HAP-1 (cell line): Measurements from ENCODE around the gene CCPG1.
"Not testable (repeated sequence)": the region's sequence is repeated elsewhere in the genome, so short reads cannot be mapped to it uniquely, and the experiment has no call there.

Experiments used
- DNase-seq, 2 experiments: peaks; one replicate each; pipeline ENCODE4 v3.0.0-alpha.2; 2016 to 2020; ENCODE audit warnings: low spot score in 2 of 2
- H3K27me3 ChIP-seq: fragments of 250-450 bp; sonication (Bioruptor Pico); 2 replicates; pipeline ENCODE4 v1.5.1; 2020; ENCODE audit warnings: low read depth, mild to moderate bottlenecking, moderate library complexity
- H3K36me3 ChIP-seq: fragments of 250-450 bp; sonication (Bioruptor Pico); replicated peaks from 2 replicates; pipeline ENCODE4 v1.5.1; 2020; ENCODE audit warnings: mild to moderate bottlenecking
- H3K4me1 ChIP-seq: fragments of 250-450 bp; sonication (Bioruptor Pico); 2 replicates; pipeline ENCODE4 v1.5.1; 2020; ENCODE audit warnings: mild to moderate bottlenecking
- H3K4me3 ChIP-seq: fragments of 250-450 bp; sonication (Bioruptor Pico); 2 replicates; pipeline ENCODE4 v1.5.1; 2020; ENCODE audit warnings: mild to moderate bottlenecking, moderate library complexity
- H3K9me3 ChIP-seq: fragments of 250-450 bp; sonication (Bioruptor Pico); 2 replicates; pipeline ENCODE4 v1.5.1; 2020; ENCODE audit warnings: mild to moderate bottlenecking, moderate library complexity
- in situ Hi-C: fragments of 300-500 bp; cut with MboI; formaldehyde crosslinking; loops from 3 replicates; pipeline ENCODE4 v1.14.3; 2020; ENCODE audit warnings: low sequenced_read_pairs, inconsistent platforms, mixed read lengths

Gene CCPG1, protein sequence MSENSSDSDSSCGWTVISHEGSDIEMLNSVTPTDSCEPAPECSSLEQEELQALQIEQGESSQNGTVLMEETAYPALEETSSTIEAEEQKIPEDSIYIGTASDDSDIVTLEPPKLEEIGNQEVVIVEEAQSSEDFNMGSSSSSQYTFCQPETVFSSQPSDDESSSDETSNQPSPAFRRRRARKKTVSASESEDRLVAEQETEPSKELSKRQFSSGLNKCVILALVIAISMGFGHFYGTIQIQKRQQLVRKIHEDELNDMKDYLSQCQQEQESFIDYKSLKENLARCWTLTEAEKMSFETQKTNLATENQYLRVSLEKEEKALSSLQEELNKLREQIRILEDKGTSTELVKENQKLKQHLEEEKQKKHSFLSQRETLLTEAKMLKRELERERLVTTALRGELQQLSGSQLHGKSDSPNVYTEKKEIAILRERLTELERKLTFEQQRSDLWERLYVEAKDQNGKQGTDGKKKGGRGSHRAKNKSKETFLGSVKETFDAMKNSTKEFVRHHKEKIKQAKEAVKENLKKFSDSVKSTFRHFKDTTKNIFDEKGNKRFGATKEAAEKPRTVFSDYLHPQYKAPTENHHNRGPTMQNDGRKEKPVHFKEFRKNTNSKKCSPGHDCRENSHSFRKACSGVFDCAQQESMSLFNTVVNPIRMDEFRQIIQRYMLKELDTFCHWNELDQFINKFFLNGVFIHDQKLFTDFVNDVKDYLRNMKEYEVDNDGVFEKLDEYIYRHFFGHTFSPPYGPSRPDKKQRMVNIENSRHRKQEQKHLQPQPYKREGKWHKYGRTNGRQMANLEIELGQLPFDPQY

DNA sequence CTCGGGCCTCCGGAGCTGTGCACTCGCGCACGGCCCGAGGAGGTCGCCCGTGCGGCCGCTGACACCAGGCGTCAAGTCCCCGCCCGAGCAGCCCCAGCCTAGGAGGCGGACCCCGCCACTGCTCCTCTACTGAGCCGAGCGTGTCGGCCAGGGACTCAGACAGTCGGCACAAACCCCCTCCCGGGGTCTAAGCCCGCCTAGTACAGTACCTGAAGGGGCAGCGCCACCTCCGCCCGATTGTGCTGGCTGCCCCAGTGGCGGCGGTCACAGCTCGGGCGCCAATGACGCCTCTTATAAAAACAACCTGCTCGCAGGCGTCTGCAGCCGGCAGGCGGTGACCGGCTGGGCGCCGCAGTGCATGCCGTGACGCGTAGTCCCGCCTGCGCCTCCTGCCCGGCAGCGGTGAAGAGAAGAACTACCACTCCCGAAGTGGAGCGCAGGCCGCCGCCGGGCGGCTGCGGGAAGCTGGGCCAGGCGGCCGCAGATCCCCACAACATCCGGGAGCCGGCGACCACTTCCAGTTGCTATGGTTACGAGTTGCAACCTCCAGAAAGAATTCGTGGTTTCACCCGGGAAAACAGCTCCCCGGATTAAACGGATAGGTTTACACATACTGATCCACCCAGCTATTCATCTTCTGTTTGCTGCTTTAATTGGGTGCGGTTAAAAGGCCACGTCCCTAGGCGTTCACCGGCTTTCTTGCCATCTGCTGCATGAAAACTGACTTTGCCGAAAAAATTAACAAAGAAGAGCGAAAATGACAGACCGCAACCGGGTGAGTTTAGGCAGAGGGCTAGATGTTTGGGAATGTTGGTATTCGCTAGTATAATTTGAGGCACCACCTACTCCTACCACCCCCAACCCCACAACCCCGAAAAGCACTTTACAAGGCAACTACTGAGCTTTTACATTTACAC, at the start of gene CCPG1, which contains the start of gene PIERCE2:
TSS of gene CCPG1 (minus strand) at position 348 of the 917 bp plus-strand sequence. CDS start 18,935 bp downstream, outside the sequence.
TSS of gene PIERCE2 (plus strand) at position 484 of the 917 bp plus-strand sequence. CDS start at position 758, 274 bp downstream.
- no peaks in the 10 kb centered on the region for H3K27me3 ChIP-seq
- peaks cover 12% of the 10 kb centered on the region for H3K4me1 ChIP-seq
- peak within 1 kb of the TSS; percentile 81 for H3K4me3 ChIP-seq
- in situ Hi-C loops = no loop called here
- DNase-seq = peak; percentile 94 to 99
- H3K36me3 ChIP-seq = no peaks in the 10 kb centered on the region
- H3K9me3 ChIP-seq = no peaks in the 10 kb centered on the region

DNA sequence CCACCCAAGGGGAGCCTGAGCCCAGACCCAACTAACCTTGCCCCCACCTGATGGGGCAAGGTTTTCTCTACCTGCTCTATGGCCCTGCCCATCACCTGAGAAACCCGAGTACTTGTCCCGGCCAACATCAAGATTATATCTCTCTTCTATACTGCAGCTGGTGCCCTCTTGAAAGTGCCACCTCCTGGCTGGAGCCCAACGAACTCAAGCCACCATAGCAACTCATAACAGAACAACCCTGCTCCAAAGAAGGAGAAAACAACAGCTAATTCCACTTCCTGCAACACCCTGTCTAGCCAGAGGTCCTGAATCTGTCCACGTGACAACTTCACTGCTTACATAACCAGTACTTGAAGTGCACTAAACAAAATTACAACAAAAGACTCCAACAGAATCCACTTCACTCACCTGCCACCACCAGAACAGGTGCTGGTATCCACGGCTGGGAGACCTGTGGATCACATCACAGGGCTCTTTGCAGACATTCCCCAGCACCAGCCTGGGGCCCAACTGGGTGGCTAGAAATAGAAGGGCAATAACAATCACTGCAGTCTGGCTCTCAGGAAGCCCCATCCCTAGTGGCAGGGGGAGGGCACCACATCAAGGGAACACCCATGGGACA, 49.4 kb upstream of the CCPG1 start:
- no peak for DNase-seq
- in situ Hi-C loops = no loop called here
- Histone ChIP-seq H3K36me3 (no peaks in the 10 kb centered on the region), H3K4me1 (no peaks in the 10 kb centered on the region), H3K9me3 (0 out of 2 replicates have a peak, but pooled peaks cover 4% of the 10 kb centered on the region), H3K4me3 (no peak overlapping the region), H3K27me3 (no peaks in the 10 kb centered on the region)

DNA sequence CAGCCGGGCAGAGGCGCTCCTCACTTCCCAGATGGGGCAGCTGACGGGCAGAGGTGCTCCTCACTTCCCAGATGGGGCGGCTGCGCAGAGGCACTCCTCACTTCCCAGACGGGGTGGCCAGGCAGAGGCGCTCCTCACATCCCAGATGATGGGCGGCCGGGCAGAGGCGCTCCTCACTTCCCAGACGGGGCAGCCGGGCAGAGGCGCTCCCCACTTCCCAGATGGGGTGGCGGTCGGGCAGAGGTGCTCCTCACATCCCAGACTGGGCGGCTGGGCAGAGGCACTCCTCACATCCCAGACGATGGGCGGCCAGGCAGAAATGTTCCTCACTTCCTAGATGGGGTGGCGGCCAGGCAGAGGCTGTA, 38.9 kb upstream of the CCPG1 start:
- H3K27me3 ChIP-seq, H3K4me3 ChIP-seq, H3K9me3 ChIP-seq, H3K36me3 ChIP-seq, H3K4me1 ChIP-seq, in situ Hi-C loops, DNase-seq: not testable (repeated sequence)

DNA sequence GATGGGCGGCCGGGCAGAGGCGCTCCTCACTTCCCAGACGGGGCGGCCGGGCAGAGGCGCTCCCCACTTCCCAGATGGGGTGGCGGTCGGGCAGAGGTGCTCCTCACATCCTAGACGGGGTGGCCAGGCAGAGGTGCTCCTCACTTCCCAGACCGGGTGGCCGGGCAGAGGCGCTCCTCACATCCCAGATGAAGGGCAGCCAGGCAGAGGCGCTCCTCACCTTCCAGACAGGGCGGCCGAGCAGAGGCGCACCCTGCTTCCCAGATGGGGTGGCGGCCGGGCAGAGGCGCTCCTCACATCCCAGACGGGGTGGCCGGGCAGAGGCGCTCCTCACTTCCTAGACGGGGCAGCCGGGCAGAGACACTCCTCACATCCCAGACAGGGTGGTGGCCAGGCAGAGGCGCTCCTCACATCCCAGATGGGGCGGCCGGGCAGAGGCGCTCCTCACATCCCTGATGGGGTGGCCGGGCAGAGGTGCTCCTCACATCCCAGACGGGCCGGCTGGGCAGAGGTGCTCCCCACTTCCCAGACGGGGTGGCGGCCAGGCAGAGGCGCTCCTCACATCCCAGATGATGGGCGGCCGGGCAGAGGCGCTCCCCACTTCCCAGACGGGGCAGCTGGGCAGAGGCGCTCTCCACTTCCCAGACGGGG, 38.3 kb upstream of the CCPG1 start:
- H3K4me1 ChIP-seq, H3K36me3 ChIP-seq, H3K27me3 ChIP-seq, in situ Hi-C loops, DNase-seq, H3K9me3 ChIP-seq, H3K4me3 ChIP-seq: not testable (repeated sequence)

DNA sequence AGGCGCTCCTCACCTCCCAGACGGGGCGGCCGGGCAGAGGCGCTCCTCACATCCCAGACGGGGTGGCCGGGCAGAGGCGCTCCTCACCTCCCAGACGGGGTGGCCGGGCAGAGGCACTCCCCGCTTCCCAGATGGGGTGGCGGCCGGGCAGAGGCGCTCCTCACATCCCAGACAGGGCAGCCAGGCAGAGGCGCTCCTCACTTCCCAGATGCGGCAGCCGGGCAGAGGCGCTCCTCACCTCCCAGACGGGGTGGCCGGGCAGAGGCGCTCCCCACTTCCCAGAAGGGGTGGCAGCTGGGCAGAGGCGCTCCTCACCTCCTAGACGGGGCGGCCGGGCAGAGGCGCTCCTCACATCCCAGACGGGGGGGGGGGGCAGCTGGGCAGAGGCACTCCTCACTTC, 37.8 kb upstream of the CCPG1 start:
- DNase-seq, H3K36me3 ChIP-seq, in situ Hi-C loops, H3K27me3 ChIP-seq, H3K4me3 ChIP-seq, H3K9me3 ChIP-seq, H3K4me1 ChIP-seq: not testable (repeated sequence)

DNA sequence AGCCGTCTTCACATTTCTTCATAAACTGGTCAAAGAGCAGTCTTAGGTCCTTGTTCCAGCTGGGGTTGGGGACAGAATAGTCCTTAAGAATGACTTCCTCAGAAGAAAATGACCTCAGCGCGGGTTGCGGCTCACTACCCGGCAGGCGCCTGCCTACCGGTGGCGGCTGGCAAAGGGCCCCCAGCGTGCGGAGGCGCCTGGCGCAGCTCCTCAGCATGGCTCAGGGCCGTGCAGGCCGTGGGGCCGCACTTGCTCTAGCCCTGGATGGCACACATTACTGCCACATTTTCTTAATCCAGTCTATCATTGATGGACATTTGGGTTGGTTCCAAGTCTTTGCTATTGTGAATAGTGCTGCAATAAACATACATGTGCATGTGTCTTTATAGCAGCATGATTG, 35.0 kb upstream of the CCPG1 start:
- in situ Hi-C loops, H3K36me3 ChIP-seq, H3K27me3 ChIP-seq, H3K9me3 ChIP-seq, DNase-seq, H3K4me3 ChIP-seq, H3K4me1 ChIP-seq: not testable (repeated sequence)

DNA sequence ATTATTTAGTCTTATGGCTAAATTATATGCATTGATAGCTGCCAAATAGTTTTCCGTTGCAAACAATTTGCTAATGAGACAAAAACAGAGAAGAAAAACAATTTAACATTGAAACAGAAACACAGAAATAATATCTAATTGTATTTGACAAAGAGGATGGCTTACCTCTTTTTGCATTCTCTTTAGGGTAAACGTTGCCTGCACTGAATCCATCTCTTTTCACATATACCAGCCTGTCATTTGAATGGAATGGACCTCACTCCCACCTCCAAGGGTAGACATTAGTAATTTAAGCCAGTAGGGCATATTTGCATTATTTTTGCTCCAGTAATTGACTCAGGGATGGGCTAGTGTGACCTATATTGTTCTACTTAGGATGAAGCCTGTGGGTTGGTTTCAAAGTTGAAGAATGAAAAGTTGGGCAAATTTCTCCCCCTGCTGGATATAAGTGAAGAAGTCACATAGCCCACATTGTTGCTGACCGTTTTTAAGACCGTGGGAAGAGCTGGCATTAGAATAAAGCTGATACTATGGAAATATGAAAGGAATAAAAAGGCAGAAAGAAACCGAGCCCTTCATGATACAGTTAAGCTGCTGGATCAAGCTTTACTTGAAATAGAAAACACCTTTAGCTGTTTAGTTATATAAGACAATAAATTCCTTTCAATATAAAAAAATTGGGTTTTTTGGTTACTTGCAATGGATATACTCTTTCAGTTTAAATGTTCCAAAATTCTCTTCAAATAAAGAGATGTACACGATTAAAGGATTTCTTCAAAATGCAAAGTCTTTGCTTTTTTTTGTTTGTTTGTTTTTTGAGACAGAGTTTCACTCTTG, 27.0 kb upstream of the CCPG1 start:
- Histone ChIP-seq H3K4me1 (no peaks in the 10 kb centered on the region), H3K36me3 (no peaks in the 10 kb centered on the region), H3K9me3 (no peaks in the 10 kb centered on the region), H3K27me3 (no peaks in the 10 kb centered on the region), H3K4me3 (no peak overlapping the region)
- DNase-seq = peak; percentile 31 to 62
- in situ Hi-C loops = loop anchor here (5.0 kb wide), 1 partner anchor 218 kb away; no protein-coding TSS in a partner anchor

DNA sequence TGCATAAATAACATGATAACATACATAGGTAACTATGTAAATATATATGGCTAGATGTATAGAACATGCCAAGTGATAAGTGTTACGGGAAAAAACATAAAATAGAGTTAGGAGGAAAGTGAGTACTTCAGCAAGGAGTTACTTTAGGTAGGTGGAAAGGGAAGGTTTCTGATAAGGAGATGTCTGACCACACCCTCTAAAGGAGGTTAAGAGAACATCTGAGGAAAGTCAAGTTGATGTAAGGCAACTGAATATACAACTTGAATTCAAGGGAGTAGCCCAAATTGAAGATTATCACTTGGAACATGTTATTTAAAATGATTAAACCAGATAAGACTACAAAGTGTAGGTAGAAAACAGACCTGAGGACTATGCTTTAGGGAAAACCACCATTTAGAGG, 13.9 kb upstream of the CCPG1 start:
- no peaks in the 10 kb centered on the region for H3K4me1 ChIP-seq
- H3K36me3 ChIP-seq = no peaks in the 10 kb centered on the region
- in situ Hi-C loops = no loop called here
- H3K9me3 ChIP-seq = no peaks in the 10 kb centered on the region
- no peak overlapping the region for H3K4me3 ChIP-seq
- DNase-seq = no peak
- H3K27me3 ChIP-seq = no peaks in the 10 kb centered on the region

DNA sequence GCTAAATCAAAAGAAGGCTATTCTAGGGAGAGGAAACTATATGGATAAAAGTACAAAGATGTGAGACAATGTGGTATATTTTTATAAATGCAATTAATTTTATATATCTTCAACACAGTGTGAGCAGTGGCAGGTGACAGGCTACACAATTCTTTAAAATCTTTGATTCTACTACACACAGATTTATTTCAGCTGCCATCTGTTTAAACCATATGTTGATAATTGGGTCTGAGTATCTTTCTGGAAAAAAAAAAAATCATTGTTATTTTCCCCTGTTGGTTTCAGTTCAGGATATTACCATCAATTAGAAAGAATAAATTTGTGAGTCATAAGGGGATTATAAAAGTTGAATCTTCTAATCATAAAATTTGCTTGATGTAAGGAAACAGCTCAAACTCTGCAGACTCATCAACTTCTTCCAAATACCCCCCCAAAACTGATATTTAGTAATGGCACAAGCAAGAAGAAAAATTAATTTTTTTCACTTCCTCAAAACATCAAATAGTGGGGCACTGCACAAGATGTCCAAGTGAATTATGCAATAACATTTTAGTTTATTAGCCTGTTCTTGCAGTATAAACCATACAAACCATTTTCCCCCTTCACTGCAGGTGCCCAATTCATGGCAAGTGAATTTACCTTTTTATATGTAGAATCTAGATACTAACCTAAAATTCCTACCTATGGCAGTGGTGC, 12.2 kb upstream of the CCPG1 start:
- no peak for DNase-seq
- in situ Hi-C loops = no loop called here
- H3K36me3 ChIP-seq = no peaks in the 10 kb centered on the region
- no peak overlapping the region for H3K4me3 ChIP-seq
- H3K9me3 ChIP-seq = no peaks in the 10 kb centered on the region
- H3K27me3 ChIP-seq = no peaks in the 10 kb centered on the region
- no peaks in the 10 kb centered on the region for H3K4me1 ChIP-seq

DNA sequence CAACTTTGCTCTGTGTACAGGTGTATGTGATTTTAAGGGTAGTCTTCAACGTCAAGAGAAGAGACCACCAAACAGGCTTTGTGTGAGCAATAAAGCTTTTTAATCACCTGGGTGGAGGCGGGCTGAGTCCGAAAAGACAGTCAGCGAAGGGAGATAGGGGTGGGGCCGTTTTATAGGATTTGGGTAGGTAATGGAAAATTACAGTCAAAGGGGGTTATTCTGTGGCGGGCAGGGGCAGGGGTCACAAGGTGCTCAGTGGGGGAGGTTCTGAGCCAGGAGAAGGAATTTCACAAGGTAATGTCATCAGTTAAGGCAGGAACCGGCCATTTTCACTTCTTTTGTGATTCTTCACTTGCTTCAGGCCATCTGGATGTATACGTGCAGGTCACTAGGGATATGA, 9.5 kb upstream of the CCPG1 start:
- DNase-seq, H3K36me3 ChIP-seq, H3K4me1 ChIP-seq, H3K9me3 ChIP-seq, H3K27me3 ChIP-seq, in situ Hi-C loops, H3K4me3 ChIP-seq: not testable (repeated sequence)

DNA sequence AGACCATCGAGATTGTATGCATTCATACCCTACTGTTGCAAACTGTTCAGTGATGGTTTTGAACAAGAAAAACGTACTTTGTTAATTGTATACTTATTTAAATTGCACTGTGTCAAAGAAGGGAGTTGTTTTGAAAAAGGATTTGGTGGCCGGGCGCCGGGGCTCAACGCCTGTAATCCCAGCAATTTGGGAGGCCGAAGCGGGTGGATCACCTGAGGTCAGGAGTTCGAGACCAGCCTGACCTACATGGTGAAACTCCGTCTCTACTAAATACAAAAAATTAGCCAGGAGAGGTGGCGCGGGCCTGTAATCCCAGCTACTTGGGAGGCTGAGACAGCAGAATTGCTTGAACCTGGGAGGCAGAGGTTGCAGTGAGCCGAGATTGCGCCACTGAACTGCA, 817 bp upstream of the CCPG1 start:
- H3K4me3 ChIP-seq = peak overlapping the region; percentile 81
- peak in 1 of 2 experiments; percentile 26 for DNase-seq
- H3K27me3 ChIP-seq, H3K4me1 ChIP-seq, H3K36me3 ChIP-seq, in situ Hi-C loops, H3K9me3 ChIP-seq: not testable (repeated sequence)
